ENCODE measurements around the gene ADAR.

Gene ADAR

GRCh38 chr1:154615411-154615810, 7.4 kb upstream of the ADAR start:
- no peak for DNase-seq (ENCODE audit: low read depth in 3 of 3)

DNA sequence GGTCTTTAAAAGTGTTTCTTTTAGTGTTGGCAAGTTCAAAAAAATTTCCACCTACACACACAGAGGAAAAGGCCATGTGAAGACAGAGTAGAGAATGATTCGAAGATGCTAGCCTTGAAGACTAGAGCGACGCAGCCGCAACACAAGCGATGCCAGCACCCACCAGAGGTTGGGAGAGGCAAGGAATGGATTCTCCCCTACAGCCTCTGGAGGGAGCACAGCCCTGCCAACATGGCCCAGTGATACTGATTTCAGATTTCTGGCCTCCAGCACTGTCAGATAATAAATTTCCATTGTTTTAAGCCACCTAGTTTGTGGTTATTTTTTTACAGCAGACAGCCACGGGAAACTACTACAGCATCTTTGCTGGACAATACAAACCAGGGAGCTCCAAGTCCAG, 6.9 kb upstream of the ADAR start:
- DNase-seq (ENCODE audit: low read depth in 3 of 3): no peak

DNA sequence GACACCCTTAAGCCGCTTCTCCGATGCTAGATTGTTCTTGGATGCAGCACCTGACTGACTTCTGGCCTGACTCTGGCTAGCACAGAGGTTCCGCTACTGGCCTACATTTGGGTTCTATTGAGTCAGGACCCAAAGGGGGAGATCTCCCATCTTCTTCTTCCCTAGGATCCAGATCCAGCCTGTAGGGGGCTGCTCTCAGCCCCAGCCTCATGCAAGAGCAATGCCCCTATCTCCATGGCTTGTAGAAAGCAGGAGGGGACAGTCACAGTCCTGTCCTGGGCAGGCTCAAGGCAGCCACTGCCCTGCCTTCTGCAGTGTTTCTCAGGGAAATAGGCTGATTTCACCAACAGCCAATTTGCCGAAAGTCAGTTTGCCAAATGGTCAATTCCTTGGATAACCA, 6.3 kb upstream of the ADAR start:
- DNase-seq (ENCODE audit: low read depth in 3 of 3): no peak

GRCh38 chr1:154611150-154611862, 3.3 kb upstream of the ADAR start:
- DNase-seq (ENCODE audit: low read depth in 3 of 3): no peak

GRCh38 chr1:154609398-154610380, 1.7 kb upstream of the ADAR start:
- peak; percentile 27 to 46 (median 31) for DNase-seq (ENCODE audit: low read depth in 3 of 3)

DNA sequence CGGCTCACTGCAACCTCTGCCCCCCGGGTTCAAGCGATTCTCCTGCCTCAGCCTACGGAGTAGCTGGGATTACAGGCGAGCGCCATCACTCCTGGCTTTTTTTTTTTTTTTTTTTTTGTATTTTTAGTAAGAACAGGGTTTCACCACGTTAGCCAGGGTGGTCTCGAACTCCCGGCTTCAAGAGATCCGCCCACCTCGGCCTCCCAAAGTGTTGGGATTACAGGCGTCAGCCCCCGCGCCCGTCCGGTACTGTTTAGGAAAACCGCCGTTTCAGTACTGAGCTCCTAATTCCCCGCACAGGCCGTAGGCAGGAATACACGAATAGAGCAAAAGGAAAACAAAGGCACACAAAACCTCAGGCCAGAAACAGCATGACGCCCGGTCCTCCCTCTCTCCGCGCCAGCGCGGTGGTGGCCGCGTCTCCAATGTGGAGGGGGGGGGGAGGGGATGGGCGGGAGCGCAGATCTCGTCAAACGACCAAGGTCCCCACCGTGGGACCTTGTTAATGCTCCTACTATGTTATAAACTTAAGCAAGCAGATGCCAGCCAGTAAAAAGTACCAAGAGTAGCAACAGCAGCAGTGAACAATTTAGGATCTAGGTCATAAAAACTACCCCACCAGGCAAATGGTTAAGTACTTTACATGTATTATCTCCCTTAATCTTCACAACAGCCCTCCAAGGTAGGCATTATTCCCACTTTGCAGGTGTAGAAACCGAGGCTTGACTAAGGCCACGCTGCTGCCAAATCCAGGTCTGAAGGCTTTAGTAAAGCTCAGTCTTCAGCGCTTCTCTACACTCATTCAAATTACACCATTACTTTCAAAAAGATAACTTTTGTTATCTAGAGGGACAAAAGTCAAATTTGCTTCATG, 648 bp upstream of the ADAR start:
- DNase-seq (ENCODE audit: low read depth in 3 of 3): peak in 2 of 3 experiments; percentile 13 to 28

- no peak for DNase-seq (ENCODE audit: low read depth in 3 of 3)
Observed at GRCh38 chr1:154607106-154607608, 829 bp downstream of the ADAR start.

DNA sequence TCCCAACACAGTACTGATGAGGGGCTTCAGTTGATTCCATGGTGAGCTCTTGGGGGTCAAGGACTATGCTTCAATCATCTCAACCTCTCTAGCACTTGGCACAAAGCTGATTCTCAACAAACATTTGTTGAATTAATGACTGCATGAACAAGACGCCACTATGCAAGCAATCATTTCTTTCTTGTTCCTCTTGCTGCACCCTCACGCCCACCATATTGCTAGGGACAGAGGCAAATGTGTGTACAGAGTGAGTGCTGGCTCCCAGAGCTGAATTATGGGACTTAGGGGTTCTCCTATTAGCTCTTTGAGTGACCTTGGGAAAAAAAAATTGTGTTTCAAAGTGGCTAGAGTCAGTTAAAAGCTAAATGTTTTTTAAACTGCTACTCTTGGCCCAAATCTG, 2.5 kb downstream of the ADAR start:
- no peak for DNase-seq (ENCODE audit: low read depth in 3 of 3)

- DNase-seq (ENCODE audit: low read depth in 3 of 3): no peak
Observed at GRCh38 chr1:154603317-154603716, 4.7 kb downstream of the ADAR start.

GRCh38 chr1:154599658-154600057, 8.3 kb downstream of the ADAR start:
- no peak for DNase-seq (ENCODE audit: low read depth in 3 of 3)

DNA sequence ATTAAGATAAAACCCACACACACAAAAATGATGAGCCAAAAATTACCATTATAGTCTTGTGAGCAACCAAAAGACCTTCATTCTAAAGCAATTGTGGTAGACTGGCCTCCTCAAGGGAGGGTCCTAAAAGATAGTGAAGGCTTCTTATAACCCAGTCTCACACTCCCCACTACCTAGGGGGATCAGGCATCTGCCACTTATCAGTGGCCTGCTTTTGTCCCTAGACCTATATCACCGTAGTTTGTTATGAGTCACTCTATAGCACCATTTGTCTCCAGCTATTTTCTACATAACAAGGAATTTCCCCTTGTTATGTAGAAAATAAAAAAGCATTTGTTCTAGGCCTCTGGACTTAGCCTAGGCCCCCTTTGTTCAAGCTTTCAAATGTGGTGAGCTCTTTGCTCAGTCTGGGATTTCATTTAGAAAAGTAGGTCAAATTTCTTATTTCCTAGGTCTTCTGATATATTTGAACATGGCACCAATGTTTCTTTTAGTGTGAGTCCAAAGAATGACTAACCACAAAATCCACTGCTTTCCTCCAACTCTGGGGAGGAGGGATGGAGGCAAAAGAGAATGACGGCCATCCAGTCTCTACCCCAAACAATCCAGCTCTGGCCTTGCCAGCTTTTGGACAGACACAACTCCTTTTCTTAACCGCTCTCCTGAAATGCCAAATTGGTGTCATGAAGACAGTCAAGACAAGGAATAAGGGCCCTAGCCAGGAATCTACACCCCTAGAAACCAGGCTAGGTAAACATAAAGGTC, 8.9 kb downstream of the ADAR start:
- no peak for DNase-seq (ENCODE audit: low read depth in 3 of 3)

- no peak for DNase-seq (ENCODE audit: low read depth in 3 of 3)
Observed at GRCh38 chr1:154595621-154596020, 12.4 kb downstream of the ADAR start.

DNA sequence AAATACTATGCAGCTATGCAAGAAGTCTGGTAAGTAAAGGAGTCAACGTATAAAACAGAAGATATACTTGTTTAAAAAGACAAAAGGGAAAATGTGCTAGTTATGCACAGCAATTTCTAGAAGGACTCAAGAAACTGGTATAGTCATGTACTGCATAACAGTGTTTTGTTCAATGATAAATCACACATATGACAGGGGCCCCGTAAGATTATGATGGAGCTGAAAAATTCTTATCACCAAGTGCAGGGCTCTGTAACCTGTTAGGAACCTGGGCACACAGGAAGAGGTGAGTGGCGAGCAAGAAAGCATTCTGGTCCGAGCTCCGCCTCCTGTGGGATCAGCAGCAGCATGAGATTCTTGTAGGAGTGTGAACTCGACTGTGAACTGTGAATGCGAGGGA, 13.2 kb downstream of the ADAR start:
- no peak for DNase-seq (ENCODE audit: low read depth in 3 of 3)

DNA sequence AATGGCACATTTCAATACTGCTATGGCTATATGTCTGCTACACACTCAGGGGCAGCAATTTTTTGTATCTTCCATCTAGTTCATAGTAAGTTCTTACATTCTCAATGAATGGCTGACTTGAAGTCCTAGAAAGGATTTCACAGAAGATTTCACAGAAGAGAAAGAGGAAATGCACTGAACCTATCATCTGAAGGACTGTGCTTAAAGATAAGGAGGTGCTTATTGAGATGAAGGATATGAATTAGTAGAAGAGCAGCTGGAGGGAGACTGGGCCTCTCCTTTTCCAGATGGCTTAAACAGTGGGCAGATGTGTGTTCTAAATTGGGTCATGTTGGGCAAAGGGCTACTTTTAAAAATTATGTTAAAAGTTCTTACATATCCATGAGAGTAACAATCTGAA, 14.6 kb downstream of the ADAR start:
- DNase-seq (ENCODE audit: low read depth in 3 of 3): no peak

DNA sequence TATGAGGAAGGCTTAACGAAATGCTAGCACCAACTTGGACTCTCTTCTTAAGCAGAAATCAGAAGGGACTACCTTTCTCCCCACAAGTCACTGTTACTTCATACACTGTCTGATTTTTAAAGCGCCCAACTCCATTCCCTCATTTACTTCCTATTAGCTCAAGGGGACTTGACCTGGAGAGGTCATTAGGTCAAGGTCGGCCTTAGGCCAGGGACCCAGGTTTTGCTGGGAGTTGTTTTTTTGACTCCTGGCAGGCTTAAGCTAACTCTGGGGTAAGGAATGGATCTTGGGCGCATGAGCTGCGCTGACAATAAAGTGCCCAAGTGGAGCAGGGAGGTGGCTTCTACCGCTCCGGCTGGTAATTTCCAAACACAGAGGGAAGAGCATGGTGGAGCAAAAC, 16.8 kb downstream of the ADAR start:
- DNase-seq (ENCODE audit: low read depth in 3 of 3): no peak

- no peak for DNase-seq (ENCODE audit: low read depth in 3 of 3)
Observed at GRCh38 chr1:154590756-154591155, 17.2 kb downstream of the ADAR start.

DNA sequence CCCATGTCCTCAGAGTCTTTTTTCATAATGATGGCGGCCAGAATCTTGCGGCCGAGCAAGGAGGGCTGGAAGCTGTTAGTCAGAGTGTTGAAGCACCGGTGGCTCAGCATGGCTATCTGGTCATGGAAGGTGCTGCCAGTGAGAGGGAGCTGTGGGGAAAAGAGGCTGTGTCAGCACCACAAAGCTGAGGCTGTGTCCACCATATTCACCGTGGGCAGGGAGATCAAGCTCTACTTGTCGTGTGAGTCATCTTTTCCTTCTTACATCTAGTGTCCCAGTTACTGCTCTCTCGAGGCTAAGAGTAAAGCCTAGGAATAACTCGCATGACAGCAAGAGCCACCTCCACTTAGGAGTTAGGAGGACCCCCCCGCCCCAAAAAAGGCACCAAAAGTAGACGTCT, 18.2 kb downstream of the ADAR start:
- DNase-seq (ENCODE audit: low read depth in 3 of 3): no peak

GRCh38 chr1:154586641-154587040, 21.3 kb downstream of the ADAR start:
- DNase-seq (ENCODE audit: low read depth in 3 of 3): no peak

GRCh38 chr1:154586231-154586630, 21.8 kb downstream of the ADAR start:
- no peak for DNase-seq (ENCODE audit: low read depth in 3 of 3)

DNA sequence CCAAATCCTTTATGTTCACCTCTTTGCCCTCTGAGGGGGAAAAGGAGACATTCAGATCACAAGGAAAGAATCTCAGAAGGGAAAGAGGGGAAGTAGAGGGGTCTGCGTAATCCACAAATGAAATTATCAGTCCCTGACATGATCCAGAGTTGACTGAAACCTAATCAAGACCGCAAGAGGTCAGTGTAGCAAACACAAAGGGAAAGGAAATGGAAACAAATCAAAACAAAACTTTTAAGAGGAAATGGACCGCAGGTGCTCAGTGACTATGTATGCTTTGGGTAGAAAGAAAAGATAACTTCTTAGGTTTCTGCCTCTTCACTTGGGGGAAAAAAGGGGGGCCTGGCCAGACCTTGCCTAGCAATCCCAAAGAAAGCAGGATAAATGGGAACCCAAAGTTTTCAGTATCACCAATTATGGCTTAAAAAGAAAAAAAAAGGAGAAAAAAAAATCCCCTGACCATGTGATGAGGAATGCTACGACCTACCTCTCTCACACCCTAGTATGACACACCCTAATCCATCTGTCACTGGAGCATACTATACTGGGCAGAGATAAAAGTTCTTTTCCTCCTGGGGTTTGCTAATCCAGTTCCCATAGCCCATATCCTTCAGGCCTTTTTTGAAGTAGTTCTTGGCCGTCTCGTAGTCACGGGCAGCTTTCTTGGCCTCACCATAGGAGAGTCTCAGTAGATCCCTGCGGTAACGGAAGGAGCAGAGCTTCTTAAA, 23.6 kb downstream of the ADAR start:
- DNase-seq (ENCODE audit: low read depth in 3 of 3): no peak

All from stimulated activated CD4-positive, alpha-beta T cell treated with anti-CD3 and anti-CD28 coated beads, TNF-alpha, amount 100 ng/mL, for 4 hours (primary cell).